Bronchial epithelial cell (primary cell): ENCODE results near the gene EDC3. TPM values are rescaled to one million over a fixed set of nuclear protein-coding genes. Genes with fewer than 3 reads are reported as not detected.

Source experiments
- DNase-seq: peaks from one replicate; pipeline ENCODE4 v3.0.0-alpha.2; 2010; ENCODE audit warnings: low read depth
- FAIRE-seq: peaks from 2 replicates; lab custom pipeline; 2011; peaks lifted over from hg19 to GRCh38; lab: Jason Lieb, UNC
- H3K27me3 ChIP-seq: 2 replicates; pipeline ENCODE4 v1.5.1; 2011; ENCODE audit warnings: low read length; ENCODE audit not compliant: control insufficient read depth, insufficient read depth
- H3K36me3 ChIP-seq: 2 replicates; pipeline ENCODE4 v1.5.1; 2011; ENCODE audit warnings: low read length; ENCODE audit not compliant: control insufficient read depth, insufficient read depth
- H3K4me3 ChIP-seq: 2 replicates; pipeline ENCODE4 v1.5.1; 2011; ENCODE audit warnings: mild to moderate bottlenecking, low read depth, low read length, control low read depth
- total RNA-seq: library from RNA; depleted of rRNA; stranded (reverse); fragments of >200 nt; gene quantifications from 2 replicates; pipeline ENCODE4 v1.2.1, GENCODE V29; 2014
- TF ChIP-seq, protein P1 (sequence below): IDR thresholded peaks from 2 replicates; pipeline ENCODE4 v1.5.1; 2011; ENCODE audit warnings: mild to moderate bottlenecking, moderate library complexity, low read length, control low read depth, inconsistent platforms; ENCODE audit not compliant: insufficient read depth, severe bottlenecking

The EDC3 gene
- total RNA-seq, 1 donor from 2014 or later, result 6.1 TPM

- Histone ChIP-seq H3K36me3 (no peaks in the 10 kb centered on the region), H3K4me3 (no peak overlapping the region), H3K27me3 (no peaks in the 10 kb centered on the region)
- FAIRE-seq, result no peak
- TF ChIP-seq, protein P1, sequence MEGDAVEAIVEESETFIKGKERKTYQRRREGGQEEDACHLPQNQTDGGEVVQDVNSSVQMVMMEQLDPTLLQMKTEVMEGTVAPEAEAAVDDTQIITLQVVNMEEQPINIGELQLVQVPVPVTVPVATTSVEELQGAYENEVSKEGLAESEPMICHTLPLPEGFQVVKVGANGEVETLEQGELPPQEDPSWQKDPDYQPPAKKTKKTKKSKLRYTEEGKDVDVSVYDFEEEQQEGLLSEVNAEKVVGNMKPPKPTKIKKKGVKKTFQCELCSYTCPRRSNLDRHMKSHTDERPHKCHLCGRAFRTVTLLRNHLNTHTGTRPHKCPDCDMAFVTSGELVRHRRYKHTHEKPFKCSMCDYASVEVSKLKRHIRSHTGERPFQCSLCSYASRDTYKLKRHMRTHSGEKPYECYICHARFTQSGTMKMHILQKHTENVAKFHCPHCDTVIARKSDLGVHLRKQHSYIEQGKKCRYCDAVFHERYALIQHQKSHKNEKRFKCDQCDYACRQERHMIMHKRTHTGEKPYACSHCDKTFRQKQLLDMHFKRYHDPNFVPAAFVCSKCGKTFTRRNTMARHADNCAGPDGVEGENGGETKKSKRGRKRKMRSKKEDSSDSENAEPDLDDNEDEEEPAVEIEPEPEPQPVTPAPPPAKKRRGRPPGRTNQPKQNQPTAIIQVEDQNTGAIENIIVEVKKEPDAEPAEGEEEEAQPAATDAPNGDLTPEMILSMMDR, result no peak
- DNase-seq, result no peak
Observed at GRCh38 chr15:74611834-74612233, 84.0 kb downstream of the EDC3 start.

GRCh38 chr15:74611341-74611740 is 84.5 kb downstream of the EDC3 start:
- DNase-seq (peak; percentile 54), FAIRE-seq (no peak)
- no peak overlapping the region for H3K4me3 ChIP-seq
- TF ChIP-seq, protein P1, result no peak
- H3K36me3 ChIP-seq, result no peaks in the 10 kb centered on the region
- H3K27me3 ChIP-seq, result no peaks in the 10 kb centered on the region

DNA sequence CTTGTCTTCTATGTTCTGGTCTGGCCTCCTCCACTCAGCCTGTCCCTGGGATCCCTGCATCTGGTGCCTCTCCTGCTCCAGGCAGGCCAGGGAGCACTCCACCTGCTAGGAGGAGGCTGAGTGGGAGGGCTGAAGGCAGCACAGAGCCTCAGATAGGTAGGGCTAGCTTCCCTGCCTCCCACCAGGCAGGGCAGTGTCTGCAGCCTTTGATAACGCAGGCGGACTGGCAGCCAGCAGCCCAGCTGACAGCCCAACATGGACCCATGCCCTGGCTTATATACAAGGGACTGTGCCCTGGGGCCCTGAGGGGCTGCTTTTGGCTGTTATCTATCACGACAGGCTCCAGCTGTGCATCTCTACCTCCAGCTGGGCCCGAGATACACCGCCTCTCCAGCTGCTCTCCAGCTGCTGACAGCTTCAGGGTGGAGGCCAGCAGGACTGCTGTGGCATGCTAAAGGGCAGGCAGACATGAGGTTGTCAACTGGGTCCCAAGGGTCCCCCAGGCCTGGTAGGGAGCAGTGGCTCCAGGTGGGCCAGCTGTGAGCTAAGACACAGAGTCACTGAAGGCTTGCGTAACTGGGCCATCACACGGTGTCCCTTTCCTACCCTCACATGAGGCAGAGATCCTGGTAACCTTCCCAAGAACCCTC is 85.4 kb downstream of the EDC3 start:
- H3K36me3 ChIP-seq, result no peaks in the 10 kb centered on the region
- H3K27me3 ChIP-seq, result no peaks in the 10 kb centered on the region
- FAIRE-seq, result no peak
- DNase-seq, result no peak
- H3K4me3 ChIP-seq, result no peak overlapping the region
- TF ChIP-seq, protein P1, result no peak

DNA sequence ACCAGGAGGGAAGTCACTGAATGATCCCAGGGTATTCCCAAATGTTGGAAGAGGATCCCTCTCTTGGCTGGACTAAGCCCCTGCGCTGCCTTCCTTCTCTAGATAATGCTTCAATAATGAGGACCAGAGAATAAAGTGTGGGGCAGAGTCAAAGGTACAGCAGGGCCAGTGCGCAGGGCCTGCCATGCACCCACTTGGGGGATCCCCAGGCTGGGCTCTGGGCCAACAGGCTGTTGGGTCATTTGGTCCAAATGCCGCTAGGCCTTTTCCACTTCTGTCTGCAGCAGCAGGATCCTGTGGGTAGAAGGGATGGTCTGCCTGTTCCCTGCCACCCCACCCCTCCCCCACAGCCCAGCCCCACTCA is 85.9 kb downstream of the EDC3 start:
- DNase-seq (no peak), FAIRE-seq (no peak)
- no peak overlapping the region for H3K4me3 ChIP-seq
- H3K27me3 ChIP-seq, result no peaks in the 10 kb centered on the region
- no peaks in the 10 kb centered on the region for H3K36me3 ChIP-seq
- TF ChIP-seq, protein P1, result no peak

DNA sequence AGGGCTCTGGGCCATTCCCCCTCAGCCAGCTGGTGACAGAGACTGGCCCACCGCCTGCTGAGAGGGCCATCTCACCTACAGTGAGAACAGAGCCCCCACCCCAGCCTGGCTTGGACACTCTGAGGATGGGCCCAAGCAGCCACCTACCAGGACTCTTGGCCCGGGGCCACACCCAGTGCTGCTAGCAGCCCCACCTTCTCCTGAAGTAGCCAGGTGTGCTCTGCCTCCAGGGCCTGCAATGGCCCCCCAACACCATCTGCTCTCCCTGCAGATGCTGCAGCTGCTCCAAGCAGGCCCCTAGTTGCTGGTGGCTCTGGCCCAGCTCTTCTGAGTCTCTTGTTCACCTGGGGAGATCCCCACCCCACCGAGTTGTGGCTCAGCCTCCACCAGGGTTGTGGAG is 87.0 kb downstream of the EDC3 start:
- no peak for DNase-seq
- Histone ChIP-seq H3K36me3 (no peaks in the 10 kb centered on the region), H3K4me3 (no peak overlapping the region), H3K27me3 (no peaks in the 10 kb centered on the region)
- no peak for FAIRE-seq
- TF ChIP-seq, protein P1, result no peak

DNA sequence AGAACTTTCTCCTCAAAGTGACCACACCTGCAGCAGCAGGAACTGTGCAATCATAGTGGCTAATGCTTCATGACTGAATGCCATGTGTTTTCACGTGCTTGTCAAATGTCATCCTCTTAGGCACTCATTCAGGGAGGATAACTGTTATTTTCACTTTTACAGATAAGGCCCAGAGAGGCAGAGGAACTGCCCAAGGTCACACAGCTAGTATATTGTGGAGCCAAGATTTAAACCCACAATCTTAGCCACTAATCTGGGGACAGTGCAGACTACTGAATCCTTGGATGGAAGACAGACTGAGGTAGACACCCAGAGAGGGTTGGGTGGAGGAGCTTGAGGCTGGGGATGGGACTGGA is 90.1 kb downstream of the EDC3 start:
- Histone ChIP-seq H3K27me3 (no peaks in the 10 kb centered on the region), H3K4me3 (no peak overlapping the region), H3K36me3 (no peaks in the 10 kb centered on the region)
- TF ChIP-seq, protein P1, result no peak
- DNase-seq, result no peak
- no peak for FAIRE-seq
